ENCODE data around the gene RNF144B.

DNA sequence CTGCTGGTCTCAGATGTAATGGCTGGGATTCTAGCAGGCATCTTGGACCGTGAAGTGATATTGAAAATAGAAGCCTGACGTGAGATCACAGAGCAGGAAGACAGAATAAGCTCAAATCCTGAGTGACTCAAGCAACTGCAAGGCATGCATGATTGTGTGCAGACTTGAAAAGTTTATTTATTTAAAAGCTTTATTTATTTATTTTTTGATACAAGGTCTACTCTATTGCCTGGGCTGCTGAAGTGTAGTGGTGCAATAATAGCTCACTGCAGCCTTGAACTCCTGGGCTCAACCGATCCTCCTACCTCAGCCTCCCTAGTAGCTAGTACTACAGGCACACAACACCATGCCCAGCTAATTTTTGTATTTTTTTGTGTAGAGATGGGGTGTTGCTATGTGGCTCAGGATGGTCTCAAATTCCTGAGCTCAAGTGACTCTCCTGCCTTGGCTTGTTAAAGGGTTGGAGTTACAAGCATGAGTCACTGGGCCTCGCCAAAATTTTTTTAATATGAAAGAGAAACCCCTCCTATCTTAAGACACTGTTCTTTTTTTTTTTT lies 40.1 kb upstream of the RNF144B start:
- TF ChIP-seq, protein P1, sequence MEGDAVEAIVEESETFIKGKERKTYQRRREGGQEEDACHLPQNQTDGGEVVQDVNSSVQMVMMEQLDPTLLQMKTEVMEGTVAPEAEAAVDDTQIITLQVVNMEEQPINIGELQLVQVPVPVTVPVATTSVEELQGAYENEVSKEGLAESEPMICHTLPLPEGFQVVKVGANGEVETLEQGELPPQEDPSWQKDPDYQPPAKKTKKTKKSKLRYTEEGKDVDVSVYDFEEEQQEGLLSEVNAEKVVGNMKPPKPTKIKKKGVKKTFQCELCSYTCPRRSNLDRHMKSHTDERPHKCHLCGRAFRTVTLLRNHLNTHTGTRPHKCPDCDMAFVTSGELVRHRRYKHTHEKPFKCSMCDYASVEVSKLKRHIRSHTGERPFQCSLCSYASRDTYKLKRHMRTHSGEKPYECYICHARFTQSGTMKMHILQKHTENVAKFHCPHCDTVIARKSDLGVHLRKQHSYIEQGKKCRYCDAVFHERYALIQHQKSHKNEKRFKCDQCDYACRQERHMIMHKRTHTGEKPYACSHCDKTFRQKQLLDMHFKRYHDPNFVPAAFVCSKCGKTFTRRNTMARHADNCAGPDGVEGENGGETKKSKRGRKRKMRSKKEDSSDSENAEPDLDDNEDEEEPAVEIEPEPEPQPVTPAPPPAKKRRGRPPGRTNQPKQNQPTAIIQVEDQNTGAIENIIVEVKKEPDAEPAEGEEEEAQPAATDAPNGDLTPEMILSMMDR (IDR thresholded peaks at IDR 0.05): no peak
- no peak for TF ChIP-seq POLR2A (IDR thresholded peaks at IDR 0.05)
